Stimulated activated naive CD8-positive, alpha-beta T cell treated with anti-CD3 and anti-CD28 coated beads, Interleukin-15, amount 100 ng/mL, for 72 hours (primary cell): ENCODE measurements around the gene PGF.

Source experiments
- ATAC-seq: fragments of 150-1000 bp; cut with Tn5 transposase; 2 replicates; pipeline ENCODE4 v1.10.0; 2021; ENCODE audit warnings: mild to moderate bottlenecking, moderate library complexity
- DNase-seq, 2 donors: peaks; one replicate each; pipeline ENCODE4 v3.0.0; 2021 to 2022
- H3K27ac Mint-ChIP-seq, 2 donors: one replicate each; pipeline ENCODE4 v1.8.0; 2022; ENCODE audit warnings: mild to moderate bottlenecking in 2 of 2, mixed read lengths in 2 of 2, moderate library complexity in 2 of 2
- H3K27me3 Mint-ChIP-seq: one replicate; pipeline ENCODE4 v1.8.0; 2022; ENCODE audit warnings: mixed read lengths
- H3K4me1 Mint-ChIP-seq: one replicate; pipeline ENCODE4 v1.8.0; 2022; ENCODE audit warnings: mild to moderate bottlenecking, mixed read lengths
- H3K4me3 Mint-ChIP-seq, 2 donors: one replicate each; pipeline ENCODE4 v1.8.0; 2022; ENCODE audit warnings: mild to moderate bottlenecking in 2 of 2, mixed read lengths in 2 of 2, moderate library complexity in 1 of 2
- H3K9me3 Mint-ChIP-seq, 2 donors: one replicate each; pipeline ENCODE4 v1.8.0; 2022; ENCODE audit warnings: mixed read lengths in 2 of 2

The PGF gene

DNA sequence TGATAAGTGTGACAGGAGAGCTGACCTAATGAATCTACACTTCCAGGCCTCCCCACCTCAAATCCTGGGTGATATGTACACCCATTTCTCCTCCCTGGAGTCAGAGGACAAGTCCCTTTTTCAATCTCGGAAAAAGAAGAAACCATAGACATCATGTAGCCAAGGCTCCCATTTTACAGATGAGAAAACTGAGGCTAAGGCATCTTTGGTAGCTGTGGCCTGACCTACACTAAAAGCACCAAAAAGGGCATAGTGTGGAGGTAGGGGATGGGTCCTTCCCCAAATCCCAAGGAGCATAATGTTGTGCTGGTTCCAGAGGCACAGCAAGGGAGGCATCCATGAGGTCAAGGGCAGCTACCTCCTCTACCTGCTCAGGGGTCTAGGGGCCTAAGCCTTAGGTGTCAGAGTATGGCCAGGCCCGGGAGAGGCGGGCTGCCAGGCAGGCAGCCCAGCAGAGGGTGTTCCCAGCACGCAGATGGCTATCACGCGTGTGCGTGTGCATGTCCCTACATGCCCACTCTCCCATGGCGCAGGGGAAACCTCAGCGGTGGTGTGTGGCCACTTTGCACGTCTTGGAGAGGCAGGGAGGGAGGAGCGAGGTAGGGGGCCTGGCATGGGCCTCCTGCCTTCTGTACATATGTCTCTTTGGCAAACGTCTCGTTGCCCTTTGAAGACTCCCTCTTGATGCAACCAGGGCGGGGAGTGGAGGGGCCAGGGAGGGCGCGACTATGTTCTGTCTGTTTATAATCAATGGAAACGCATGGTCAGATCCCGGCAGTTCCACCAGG lies 2.5 kb downstream of the PGF start:
- ATAC-seq (no peak), DNase-seq (no peak)
- H3K4me1 Mint-ChIP-seq: no peaks in the 10 kb centered on the region
- no peak overlapping the region for H3K4me3 Mint-ChIP-seq
- peaks cover 37% of the 10 kb centered on the region for H3K27me3 Mint-ChIP-seq
- no peak overlapping the region for H3K27ac Mint-ChIP-seq
- no peaks in the 10 kb centered on the region for H3K9me3 Mint-ChIP-seq

DNA sequence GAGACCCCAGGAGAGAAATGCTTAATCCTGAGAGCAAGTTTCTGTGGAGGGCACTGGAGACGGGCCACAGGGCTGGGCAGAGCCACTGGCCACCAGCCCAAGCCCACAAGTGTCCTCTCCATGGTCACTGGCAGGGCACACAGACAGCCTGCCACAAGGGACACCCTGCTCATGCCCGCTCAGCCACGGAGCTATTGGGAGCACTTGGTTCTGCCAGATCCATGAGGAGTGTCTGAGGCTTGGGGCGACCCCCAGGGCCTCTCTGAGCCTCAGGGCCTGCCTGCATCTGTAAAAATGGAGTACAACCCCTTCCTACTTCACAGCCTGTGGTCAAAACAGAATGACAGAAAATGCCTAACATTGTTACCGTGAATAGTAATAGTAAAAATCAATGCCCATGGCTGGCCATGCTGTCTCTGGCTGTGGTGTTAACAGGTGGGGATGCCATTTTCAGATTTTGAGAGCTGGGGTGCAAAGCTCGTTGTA lies 3.2 kb downstream of the PGF start:
- no peak for DNase-seq
- H3K9me3 Mint-ChIP-seq: no peaks in the 10 kb centered on the region
- no peak for ATAC-seq
- H3K4me3 Mint-ChIP-seq: no peak overlapping the region
- H3K27ac Mint-ChIP-seq: no peak overlapping the region
- H3K4me1 Mint-ChIP-seq: no peaks in the 10 kb centered on the region
- H3K27me3 Mint-ChIP-seq: peaks cover 36% of the 10 kb centered on the region

DNA sequence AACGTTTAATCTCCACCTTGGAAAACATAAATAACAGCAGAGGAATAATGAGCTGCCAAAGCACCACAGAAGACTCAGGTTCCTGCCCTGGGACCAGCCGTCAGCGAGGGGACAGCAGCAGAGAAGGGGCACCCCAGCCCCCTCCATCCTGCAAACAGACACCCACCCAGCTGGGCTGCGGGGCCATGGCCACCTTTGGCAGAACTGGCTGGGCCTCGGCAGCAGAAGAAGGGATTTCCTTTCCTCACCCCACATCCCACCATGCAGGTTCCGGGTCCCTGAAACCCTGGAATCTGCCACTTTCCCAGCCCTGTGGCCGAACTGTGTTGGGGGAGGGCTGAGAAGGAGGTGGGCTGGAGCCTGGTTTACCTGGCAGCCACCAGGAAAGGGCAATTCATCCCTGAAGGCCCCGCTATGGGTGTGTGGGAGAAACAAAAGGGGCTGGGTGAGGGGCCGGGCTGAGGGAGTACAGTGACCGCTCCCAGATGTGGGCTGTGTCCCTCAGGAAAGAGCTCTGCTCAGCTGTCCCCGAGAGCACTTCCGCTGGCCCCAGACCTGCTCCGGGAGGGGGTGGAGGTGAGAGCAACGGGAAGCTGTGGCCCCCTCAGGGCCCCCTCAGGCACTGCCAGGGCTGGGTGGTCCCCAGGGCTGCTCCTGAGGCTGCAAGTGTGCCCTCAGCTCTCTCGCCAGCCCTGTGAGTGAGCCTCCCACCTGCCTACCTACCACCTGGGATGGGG lies 3.8 kb downstream of the PGF start:
- H3K4me3 Mint-ChIP-seq: no peak overlapping the region
- H3K27ac Mint-ChIP-seq: no peak overlapping the region
- H3K27me3 Mint-ChIP-seq: peaks cover 30% of the 10 kb centered on the region
- ATAC-seq: no peak
- no peaks in the 10 kb centered on the region for H3K9me3 Mint-ChIP-seq
- peaks cover 3% of the 10 kb centered on the region for H3K4me1 Mint-ChIP-seq
- no peak for DNase-seq

DNA sequence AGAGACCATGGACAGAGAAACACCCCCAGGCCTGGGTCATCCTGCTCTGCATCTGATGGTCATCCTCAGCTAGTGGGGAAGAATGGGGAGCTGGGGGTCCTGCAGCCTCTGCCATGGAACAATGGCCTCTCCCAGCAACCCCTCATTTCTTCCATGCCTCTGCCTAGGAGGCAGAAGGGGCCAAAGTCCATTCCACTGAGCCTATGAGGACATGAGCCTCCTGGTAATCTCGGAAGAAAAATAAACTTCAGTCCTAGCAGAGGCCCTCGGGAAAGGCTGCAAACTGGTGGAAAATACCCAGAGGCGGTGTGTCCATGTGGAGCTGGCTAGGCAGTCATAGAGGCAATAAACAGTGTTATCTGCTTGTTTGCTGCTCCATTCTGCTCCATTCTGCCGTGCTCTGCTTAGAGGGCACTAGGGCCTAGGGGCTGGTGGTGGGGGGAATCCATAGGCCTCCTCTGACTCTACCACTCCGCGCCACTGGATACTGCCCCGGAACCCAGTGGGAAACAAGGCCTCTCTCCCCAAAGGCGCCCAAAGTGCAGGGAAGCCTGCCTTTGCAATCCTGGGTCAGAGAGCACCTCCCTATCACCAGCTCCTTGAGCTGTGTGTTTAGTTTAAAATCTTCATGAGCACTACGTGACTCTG lies 4.5 kb downstream of the PGF start:
- H3K4me3 Mint-ChIP-seq: no peak overlapping the region
- no peak for DNase-seq

DNA sequence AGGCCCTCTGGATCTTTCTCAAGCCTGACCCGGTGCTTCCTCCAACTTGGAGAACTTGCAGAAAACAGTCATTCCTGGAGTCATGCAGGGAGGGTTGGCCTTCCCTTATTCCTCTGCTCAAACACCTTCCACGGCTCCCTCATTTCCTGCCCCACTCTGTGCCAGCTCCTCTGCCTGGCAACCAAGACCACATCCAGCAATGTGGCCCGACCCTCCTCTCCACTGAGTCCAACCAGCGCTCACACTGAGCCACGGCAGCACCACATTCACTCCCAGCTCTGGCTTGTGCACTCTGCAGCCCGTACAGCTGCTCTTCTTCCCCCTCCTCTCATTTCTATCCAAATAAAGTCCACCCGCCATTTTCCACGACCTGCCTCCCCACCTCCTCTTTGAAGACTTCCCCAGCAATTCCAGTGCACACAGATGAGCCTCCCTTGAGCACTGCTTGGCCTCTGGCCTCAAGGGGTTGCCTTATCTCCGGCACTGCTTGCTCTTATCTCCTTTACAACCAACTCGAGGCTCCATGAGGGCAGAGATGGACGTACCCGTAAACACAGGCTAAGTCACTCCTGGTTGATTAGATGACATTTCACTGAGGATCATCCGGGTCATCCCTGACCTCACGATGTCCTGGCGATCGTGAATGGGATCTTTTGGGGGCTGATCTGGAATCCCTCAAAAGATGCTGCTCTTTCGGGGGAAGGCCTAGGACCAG lies 5.4 kb downstream of the PGF start:
- no peak for ATAC-seq
- no peak overlapping the region for H3K4me3 Mint-ChIP-seq

More for the DNA sequence above, 4.5 kb downstream of the PGF start:
- ATAC-seq: no peak
- H3K9me3 Mint-ChIP-seq: no peaks in the 10 kb centered on the region
- H3K4me1 Mint-ChIP-seq: peaks cover 10% of the 10 kb centered on the region
- no peak overlapping the region for H3K27ac Mint-ChIP-seq
- H3K27me3 Mint-ChIP-seq: peaks cover 29% of the 10 kb centered on the region

DNA sequence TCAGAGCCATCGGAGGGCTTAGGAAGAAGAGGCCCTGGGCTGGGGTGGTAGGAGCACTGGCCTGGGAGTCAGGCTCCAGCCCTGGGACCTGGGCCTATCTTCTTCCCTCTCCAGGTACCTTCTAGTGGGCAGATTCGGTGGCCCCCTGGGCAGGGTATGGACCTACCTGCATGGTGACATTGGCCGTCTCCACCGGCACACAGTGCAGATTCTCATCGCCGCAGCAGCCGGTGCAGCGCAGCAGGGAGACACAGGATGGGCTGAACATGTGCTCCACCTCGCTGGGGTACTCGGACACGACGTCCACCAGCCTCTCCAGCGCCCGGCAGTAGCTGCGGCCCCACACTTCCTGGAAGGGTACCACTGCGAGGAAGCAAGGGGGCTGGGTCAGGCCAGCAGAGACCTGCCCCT lies 6.2 kb downstream of the PGF start:
- Mint-ChIP-seq H3K4me3 (no peak overlapping the region), H3K4me1 (peaks cover 10% of the 10 kb centered on the region), H3K27me3 (peaks cover 18% of the 10 kb centered on the region), H3K27ac (no peak overlapping the region), H3K9me3 (no peaks in the 10 kb centered on the region)
- no peak for DNase-seq
- no peak for ATAC-seq

More for the DNA sequence above, 5.4 kb downstream of the PGF start:
- Mint-ChIP-seq H3K4me1 (peaks cover 10% of the 10 kb centered on the region), H3K9me3 (no peaks in the 10 kb centered on the region), H3K27ac (no peak overlapping the region), H3K27me3 (peaks cover 26% of the 10 kb centered on the region)
- DNase-seq: no peak

DNA sequence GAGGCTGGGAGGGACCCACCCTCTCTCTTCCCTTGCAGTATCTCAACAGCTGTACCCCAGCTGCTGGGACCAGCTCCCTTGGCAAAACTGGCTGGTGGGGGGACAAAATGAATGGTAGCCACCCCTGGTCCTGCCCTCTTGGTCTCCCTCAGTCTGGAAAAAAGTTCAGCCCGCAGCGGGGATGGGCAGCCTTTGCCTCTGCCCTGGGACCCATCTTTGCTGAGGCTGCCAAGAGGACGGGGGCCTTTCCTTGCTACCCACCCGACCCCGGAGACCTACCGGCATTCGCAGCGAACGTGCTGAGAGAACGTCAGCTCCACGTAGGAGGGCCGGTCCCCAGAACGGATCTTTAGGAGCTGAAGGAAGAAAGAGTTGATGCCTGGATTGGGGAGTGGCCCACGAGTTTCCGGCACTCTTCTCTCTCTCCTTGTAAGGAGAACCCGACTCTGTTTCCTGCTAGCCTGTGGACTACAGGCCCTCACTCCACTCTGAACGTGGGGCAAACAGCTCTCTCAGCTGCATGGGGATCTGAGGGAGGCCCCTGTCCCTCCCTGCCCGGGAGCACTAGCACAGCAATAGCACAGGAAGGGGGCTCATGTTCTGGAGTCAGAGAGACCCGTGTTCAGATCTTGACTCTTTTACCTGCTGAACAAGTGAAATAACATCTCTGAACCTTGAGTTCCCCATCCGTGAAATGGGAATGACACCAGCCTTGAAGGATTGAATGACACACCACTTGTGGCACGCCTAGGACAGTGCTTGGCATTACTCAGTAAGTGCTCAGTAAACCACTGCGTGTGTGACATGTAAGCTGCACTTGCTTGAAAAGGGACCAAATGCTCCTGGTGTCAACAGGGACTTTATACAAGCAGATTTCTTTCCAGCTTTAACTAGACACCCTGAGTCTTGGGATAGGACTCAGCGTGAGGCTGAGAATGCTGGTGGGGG lies 6.9 kb downstream of the PGF start:
- H3K4me3 Mint-ChIP-seq: no peak overlapping the region
- H3K27ac Mint-ChIP-seq: no peak overlapping the region
- peaks cover 10% of the 10 kb centered on the region for H3K4me1 Mint-ChIP-seq
- H3K9me3 Mint-ChIP-seq: no peaks in the 10 kb centered on the region
- no peak for ATAC-seq
- peaks cover 11% of the 10 kb centered on the region for H3K27me3 Mint-ChIP-seq
- DNase-seq: no peak

DNA sequence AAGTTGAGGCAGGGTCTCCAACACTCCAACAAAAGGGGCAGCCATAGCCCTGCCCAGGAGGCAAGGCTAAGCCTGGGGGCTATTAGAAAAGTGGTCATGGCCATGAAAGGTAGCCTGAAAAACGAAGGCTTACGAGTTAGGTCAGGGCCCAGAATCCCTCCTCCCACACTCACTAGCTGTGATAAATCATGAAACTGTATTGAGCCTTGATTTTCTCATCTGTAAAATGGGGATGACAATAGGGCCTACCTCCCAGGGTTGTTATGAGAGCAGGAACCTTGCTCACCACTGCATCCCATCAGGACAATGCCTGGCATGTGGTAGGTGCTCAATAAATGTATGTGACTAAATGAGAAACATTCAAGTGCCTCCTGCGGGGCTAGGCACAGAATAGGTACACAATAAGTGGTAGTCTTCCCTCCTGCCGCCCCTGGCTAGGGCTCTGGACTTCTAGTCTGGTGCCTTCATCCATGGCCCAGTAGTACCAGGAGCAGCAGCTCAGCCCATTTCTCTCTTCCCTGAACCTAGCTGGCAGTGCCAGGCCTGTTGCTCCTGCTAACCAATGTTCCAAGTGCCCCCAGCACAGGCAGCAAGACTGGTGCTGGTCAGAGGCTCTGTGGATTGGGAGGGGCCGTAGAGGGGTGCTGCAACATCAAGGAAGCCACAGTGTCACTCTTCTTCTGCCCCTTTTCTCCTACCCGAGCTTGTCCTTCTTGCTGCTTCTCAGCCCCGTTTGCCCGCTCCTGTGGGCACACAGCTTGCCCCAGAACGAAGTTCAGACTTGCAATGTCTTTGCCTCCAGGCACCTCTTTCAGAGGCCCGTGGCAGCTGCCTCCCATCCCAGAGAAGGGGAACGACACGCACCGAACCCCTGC lies 7.8 kb downstream of the PGF start:
- H3K9me3 Mint-ChIP-seq: no peaks in the 10 kb centered on the region
- no peak overlapping the region for H3K4me3 Mint-ChIP-seq
- H3K27ac Mint-ChIP-seq: no peak overlapping the region
- ATAC-seq: no peak
- peaks cover 7% of the 10 kb centered on the region for H3K27me3 Mint-ChIP-seq
- H3K4me1 Mint-ChIP-seq: peaks cover 17% of the 10 kb centered on the region
- no peak for DNase-seq

DNA sequence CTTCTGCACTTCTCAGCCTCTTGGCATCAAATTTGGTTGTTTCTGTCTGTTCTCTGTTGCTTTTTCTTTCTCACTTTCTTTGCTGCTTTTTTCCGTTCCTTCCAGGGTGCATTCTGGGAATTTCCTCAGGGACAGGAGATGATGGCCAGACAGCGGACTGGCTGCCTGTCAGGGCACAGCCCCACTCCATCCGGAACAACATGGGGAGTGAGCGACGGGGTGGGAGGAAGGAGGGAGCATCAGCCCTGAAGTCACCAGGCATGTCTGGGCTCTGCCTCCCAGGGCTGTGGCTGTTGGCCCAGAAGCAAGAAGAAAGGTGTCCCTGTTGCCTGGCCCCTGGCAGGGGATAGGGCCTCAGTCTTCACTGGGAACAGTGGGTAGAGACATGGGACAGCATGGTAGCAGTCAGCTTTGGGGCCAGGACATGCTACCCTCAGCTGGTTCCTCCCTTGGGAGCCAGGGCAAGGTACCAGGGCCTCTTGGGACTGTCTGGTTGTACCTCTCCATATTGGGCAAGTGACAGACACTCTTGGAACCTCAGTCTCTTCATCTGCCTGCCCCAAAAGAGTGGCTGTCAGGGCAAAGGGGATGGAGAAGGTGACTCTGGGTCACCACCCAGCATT lies 8.6 kb downstream of the PGF start:
- H3K27ac Mint-ChIP-seq: peak overlapping the region in 1 of 2 donors; percentile 79

DNA sequence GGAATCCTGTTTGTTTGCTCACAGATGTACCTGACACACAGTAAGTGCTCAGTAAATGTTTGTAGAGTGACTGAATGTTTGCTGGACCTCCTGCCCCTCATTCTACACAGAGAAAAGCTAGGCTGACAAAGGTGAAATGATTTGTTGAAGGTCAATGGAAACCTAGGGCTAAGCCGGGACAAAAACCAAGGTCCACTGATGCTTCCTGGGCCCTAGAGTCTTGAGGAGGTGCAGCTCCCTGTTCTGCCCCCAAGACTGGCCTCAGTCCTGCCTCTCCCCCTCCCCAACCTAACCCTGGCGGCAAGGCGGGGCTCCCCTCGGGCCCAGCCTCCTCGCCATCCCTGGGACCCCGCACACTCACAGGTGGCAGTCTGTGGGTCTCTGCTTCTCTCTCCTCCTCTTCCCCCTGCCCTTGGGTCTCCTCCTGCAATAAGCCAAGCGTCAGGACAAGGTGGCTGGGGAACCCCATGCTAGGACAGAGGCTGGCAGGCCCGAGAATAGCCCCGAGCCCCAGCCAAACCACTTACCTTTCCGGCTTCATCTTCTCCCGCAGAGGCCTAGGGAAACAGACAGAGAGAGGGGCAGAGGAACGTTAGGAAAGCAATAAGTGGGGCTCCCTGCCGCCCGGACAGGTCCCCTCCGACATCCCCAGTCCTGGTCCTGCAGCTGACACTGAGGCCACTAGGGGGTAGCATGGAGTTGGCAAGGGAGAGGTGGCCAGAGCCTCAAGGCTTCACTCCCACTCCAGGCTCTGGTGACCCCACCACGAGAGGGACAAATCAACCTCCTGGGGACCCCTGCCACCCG lies 9.3 kb downstream of the PGF start:
- peak overlapping the region; percentile 72 to 79 for H3K27ac Mint-ChIP-seq

More for the DNA sequence above, 8.6 kb downstream of the PGF start:
- H3K4me1 Mint-ChIP-seq: peaks cover 26% of the 10 kb centered on the region
- H3K27me3 Mint-ChIP-seq: peaks cover 7% of the 10 kb centered on the region
- H3K9me3 Mint-ChIP-seq: no peaks in the 10 kb centered on the region
- no peak for DNase-seq
- H3K4me3 Mint-ChIP-seq: no peak overlapping the region
- ATAC-seq: no peak

DNA sequence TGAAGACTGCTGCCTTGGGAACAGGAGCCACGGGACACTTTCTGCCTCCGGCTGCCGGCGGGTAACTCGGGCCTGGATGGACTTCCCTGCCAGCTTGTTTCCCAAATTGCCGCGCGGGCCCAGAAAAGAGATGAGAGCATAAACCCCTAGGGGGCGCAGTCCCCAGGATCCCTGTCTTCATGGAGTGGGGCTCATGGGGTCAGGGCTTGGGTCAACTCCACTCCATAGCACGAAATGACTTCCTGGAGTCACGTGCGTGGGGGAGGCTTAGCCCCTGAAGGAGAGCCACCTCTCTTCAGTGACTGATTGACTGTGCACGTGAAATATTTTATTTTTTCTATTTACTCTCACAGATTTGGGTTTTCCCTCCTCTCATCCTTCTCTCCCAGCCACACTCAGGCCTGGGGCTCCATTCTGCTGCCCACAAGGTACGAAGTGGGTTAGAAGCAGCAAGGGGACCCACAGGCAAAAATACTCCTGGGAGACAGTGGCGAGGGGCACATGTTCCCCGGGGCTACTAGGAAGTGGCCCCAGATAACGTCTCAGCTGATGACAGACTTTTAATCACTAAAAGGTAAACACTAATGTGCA lies 10.0 kb downstream of the PGF start:
- no peak overlapping the region for H3K4me3 Mint-ChIP-seq
- ATAC-seq (no peak), DNase-seq (peak in 1 of 2 donors; percentile 42)
- no peak overlapping the region for H3K27ac Mint-ChIP-seq
- H3K27me3 Mint-ChIP-seq: peaks cover 7% of the 10 kb centered on the region
- peaks cover 36% of the 10 kb centered on the region for H3K4me1 Mint-ChIP-seq
- H3K9me3 Mint-ChIP-seq: no peaks in the 10 kb centered on the region

More for the DNA sequence above, 9.3 kb downstream of the PGF start:
- Mint-ChIP-seq H3K9me3 (no peaks in the 10 kb centered on the region), H3K27me3 (peaks cover 7% of the 10 kb centered on the region), H3K4me1 (peaks cover 33% of the 10 kb centered on the region), H3K4me3 (peak overlapping the region; percentile 32 to 53)
- ATAC-seq: peak; percentile 69
- peak; percentile 69 to 76 for DNase-seq

DNA sequence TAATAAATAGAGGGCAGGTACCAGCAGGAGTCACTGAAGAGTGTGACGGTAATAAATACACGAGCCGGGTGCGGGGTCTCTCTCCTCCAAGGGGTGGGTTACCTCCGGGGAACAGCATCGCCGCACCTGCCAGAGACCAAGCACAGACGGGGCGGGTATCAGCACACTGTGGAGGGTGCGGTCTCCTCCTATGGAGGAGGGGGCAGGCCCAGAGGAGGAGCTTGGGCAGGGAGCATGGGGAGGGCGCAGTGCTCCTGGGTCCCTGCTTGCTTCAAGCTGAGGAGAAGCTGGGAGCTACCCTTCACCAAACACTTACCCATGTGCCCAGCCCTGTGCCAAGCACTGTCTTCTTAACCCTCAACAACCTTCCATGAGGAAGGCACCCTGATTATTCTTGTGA lies 12.8 kb downstream of the PGF start:
- H3K4me3 Mint-ChIP-seq: peak overlapping the region; percentile 37 to 84
- peaks cover 48% of the 10 kb centered on the region for H3K4me1 Mint-ChIP-seq
- DNase-seq (no peak), ATAC-seq (no peak)
- H3K27ac Mint-ChIP-seq: peak overlapping the region; percentile 66 to 97
- H3K9me3 Mint-ChIP-seq: peaks cover 0 to 8% of the 10 kb centered on the region in 2 donors
- peaks cover 7% of the 10 kb centered on the region for H3K27me3 Mint-ChIP-seq
